NCI-H526 (cell line): Measurements from ENCODE around the gene PHETA2.

Experiments used
- DNase-seq, 2 experiments: peaks; one replicate each; lab custom pipeline; 2025; lab: John Stamatoyannopoulos, UW

The PHETA2 gene, protein sequence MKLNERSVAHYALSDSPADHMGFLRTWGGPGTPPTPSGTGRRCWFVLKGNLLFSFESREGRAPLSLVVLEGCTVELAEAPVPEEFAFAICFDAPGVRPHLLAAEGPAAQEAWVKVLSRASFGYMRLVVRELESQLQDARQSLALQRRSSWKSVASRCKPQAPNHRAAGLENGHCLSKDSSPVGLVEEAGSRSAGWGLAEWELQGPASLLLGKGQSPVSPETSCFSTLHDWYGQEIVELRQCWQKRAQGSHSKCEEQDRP

DNA sequence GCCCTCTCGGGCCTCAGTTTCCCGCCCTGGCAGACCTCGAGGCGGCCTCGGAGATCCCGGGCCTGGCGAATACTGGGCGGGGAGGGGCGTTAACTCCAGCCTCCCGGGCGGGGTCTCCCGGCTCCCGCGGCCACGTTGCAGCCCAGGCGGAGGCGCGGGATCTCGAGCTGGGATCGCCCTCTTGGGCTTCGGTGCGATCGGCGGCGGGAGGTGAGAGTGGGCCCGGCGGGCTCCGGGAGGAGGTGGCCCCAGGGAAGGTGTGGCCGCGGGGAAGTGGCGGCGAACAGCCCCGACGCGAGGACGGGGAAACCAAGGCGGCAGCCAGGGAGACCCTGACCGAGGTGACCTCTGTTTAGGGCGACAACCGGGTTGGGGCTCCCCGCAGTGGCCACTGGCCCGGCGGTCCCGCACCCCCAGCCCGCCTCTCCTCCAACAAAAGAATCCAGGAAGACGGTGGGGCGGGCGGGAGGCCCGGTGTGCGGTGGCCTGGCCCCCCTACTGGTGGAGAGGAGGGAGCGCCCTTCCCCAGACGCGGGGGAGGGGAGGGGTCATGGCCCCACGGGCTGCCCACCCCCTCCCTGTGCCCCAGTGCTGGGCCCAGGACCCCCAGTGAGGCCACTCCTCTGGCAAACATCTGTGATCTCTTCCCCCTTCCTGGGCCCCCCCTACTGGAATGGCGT lies at the start of gene PHETA2:
TSS of gene PHETA2 (plus strand) at position 117 of the 680 bp plus-strand sequence. CDS start 3,046 bp downstream, outside the sequence.
- DNase-seq, result no peak

- no peak for DNase-seq
Measured at GRCh38 chr22:42025421-42025820, 48.6 kb upstream of the PHETA2 start.

DNA sequence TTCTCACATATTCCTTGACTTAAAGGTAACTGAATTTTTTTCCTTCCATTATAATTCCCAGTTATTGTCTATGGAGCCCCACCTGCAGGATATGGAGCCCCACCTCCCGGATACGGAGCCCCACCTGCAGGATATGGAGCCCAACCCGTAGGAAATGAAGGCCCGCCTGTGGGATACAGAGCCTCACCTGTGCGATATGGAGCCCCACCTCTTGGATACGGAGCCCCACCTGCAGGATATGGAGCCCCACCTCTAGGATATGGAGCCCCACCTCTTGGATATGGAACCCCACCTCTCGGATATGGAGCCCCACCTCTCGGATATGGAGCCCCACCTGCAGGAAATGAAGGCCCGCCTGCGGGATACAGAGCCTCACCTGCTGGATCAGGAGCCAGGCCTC lies 47.3 kb upstream of the PHETA2 start:
- no peak for DNase-seq

- DNase-seq, result no peak
Measured at GRCh38 chr22:42033263-42034181, 40.5 kb upstream of the PHETA2 start.

DNA sequence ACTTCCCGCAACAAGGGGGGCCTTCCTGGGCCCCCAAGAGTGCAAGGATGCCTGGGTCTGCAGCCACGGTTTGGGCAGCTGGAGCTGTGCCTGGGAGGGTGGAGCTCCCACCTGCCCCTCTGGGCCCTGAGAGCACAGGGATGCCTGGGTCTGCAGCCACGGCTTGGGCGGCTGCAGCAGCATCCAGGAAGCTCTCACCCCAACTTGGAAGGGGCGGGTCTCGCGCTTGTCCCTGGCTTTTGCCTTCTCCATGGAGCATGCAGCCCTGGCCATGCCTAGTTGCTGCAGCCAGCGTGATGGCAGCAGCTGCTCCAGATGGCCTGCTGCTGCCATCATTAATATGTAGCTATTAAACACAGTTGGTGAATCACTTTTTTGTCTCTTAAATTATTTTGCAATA lies 38.8 kb upstream of the PHETA2 start:
- DNase-seq, result no peak

DNA sequence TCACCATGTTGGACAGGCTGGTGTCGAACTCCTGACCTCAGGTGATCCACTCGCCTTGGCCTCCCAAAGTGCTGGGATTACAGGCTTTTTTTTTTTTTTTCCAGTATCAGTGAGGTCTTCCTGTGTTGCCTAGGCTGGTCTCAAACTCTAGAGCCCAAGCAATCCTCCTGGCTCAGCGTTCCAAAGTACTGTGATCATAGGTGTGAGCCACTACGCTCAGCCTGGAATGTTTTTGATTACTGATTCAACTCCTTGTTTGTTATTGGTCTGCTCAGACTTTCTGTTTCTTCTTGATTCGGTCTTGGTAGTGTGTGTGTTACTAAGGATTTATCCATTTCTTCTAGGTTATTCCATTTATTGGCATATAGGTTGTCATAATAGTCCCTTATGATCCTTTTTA lies 34.8 kb upstream of the PHETA2 start:
- no peak for DNase-seq

DNA sequence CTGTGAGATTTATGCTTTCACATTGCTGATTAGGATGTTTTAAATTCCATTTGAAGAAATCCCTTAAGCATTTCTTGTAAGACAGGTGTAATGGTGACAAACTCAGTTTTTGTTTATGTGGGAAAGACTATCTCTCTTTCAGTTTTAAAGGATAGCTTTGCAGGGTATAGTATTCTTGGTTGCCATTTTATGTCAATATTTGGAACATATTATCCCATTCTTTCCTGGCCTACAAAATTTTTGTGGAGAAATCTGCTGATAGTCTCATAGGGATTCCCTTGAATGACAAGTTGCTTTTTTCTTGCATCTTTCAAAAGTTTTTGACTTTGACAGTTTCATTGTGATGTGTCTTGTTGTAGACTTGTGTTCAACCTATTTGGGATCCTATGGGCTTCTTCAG lies 32.3 kb upstream of the PHETA2 start:
- no peak for DNase-seq

DNA sequence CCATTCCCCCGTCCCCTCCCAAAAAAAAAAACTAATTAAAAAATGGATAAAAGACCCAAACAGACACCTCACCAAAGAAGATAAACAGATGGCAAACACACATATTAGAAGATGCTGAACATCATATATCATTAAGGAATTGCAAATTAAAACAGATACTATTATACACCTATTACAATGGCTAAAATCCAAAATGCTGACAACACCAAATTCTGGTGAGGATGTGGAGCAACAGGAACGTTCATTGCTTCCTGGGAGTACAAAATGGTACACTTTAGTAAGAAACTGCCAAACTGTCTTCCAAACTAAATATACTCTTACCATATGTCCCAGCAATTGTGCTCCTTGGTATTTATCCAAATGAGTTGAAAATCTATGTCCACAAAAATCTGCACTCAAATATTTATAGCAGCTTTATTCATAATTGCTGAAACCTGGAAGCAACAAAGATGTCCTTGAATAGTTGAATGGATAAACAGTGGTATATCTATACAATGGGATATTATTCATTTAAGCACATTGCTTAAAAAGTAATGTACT lies 23.3 kb upstream of the PHETA2 start:
- no peak for DNase-seq

DNA sequence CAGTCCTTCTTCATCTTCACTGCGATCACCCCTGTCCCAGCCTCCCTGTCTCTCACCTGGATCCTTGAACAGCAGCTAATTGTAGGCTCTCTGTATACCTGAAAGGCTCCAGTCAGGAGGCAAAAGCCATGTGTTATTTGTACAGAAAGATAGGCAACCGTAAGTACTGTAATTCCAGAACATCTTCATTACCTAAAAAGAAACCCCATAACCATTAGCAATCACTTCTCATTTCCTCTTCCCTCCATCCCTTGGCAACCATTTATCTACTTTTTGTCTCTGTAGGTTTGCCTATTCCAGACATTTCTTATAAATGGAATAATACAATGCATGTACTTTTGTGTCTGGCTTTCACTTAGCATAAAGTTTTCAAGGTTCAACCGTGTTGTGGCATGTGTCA lies 21.3 kb upstream of the PHETA2 start:
- DNase-seq, result no peak

GRCh38 chr22:42056757-42057511 lies 17.1 kb upstream of the PHETA2 start:
- no peak for DNase-seq

DNA sequence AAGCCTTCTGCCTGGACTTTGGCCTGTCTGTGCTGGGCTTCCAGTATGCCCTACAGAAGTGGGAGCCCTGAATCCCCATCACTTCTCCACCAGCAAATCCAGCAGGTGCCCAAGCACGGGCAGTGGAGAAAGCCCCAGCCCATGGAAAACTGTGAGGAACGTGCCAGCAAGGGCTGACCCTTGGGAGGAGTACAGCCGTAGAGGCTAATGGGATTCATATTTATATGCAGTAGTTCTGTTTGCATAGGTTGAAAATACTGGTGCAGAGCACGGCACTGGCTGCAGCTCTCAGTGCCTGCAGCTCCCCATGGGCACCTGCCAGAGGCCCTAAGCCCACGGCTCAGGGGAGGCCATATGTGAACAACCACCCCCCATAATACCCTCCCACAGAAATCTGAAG lies 13.6 kb upstream of the PHETA2 start:
- DNase-seq, result no peak

GRCh38 chr22:42061041-42061440 lies 13.0 kb upstream of the PHETA2 start:
- DNase-seq, result no peak

DNA sequence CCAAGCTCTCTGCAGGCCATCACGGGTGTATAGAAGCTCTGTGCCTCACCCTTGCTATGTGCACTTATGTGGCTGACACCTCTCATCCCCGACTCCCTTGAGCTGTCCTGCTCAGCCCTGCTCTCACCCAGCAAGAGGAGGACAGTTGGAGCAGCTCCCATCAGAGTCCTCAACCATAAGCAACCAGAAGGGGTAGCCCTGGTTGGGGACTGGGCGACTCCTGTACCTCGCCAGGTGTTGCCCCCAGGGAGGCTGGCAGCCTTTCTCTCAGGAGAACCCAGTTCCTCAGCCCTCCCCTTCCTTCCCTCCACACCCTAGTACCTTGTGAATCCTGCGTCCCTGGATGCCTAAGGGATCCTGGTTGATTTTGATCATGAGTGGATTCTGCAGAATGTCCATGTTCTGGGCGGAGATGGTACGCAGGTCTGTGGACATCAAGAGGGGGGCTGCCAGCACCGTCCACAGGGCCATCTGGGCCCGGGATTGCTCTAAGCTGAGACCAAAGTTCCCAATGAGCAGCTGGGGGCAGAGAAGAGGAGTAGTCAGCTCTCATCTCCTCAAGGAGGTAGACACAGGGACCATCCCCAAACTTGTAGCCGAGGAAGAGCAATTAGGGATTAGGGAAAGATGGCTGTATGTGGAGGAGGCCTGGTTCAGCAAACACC lies 11.4 kb upstream of the PHETA2 start:
- no peak for DNase-seq

- no peak for DNase-seq
Measured at GRCh38 chr22:42064629-42065028, 9.4 kb upstream of the PHETA2 start.

GRCh38 chr22:42065438-42066125 lies 8.5 kb upstream of the PHETA2 start:
- no peak for DNase-seq

- DNase-seq, result no peak
Measured at GRCh38 chr22:42066126-42066761, 7.8 kb upstream of the PHETA2 start.

GRCh38 chr22:42066937-42067336 lies 7.1 kb upstream of the PHETA2 start:
- no peak for DNase-seq

DNA sequence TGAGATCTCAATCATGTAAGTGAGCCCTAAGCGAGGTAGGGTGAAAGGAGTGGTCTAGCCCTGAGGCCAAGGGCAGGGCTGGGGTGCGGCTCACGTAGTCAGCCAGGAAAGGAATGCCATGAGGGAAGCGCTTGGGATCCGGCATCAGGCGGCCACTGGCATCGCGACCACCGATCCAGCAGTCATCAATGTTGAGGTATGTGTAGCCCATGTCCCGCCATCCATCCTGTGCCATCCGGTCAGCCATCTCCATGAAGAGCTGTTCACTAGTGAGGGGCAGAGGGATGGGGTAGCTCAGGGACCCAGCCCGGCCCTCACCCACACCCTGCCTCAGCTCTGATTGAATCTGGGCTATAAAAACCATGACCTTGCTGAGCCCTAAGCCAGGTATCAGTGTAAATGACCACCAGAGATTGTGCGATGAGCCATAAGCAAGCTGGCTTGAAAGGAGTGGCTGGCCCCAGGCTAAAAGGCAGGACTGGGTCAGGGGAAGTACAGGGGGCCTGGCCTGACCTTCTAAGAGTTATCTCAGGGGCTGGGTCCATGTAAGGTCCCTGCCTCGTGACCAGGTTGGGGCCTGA lies 6.3 kb upstream of the PHETA2 start:
- DNase-seq, result no peak

- DNase-seq, result no peak
Measured at GRCh38 chr22:42068291-42068690, 5.8 kb upstream of the PHETA2 start.
